GM04504 (cell line): Measurements from ENCODE around the gene ZFYVE28.

Source experiments
- DNase-seq: peaks from one replicate; pipeline ENCODE4 v3.0.0-alpha.2; 2012; ENCODE audit warnings: low read depth

Gene ZFYVE28

DNA sequence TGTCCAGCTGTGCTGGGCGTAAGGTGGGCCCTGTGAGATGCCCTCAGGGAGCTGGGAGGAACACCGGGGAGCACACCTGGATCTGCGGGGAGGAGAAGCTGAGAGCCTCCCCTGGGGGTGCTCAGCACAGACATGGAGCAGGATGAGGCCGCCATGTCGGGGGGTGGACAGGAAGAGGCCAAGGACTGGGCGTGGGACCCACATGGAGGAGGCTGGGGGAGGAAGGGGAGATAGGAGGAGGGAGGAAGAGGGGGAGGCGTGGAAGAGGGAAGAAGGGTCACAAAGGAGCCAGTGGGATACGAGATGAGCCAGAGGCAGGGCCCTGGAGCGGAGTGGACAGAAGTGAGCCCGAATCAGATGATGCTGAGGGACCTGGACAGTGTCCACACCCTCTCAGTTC lies 66.3 kb downstream of the ZFYVE28 start:
- no peak for DNase-seq

DNA sequence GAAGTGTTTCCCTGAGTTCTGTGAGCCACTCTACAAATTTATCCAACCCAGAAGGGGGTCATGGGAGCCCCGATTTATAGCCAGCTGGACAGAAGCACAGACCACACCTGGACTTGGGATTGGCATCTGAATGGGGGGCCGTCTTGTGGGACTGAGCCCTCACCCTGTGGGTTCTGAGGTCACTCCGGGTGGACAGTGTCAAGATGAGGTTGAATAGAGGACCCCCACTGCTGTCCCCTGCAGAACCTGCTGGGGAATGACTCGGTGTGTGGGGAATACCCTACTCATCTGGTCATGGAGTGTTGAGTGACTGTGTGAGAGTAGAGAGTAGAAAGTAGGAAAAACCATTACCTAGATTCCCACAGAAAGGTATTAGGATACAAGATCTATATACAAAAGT lies 67.5 kb downstream of the ZFYVE28 start:
- no peak for DNase-seq

DNA sequence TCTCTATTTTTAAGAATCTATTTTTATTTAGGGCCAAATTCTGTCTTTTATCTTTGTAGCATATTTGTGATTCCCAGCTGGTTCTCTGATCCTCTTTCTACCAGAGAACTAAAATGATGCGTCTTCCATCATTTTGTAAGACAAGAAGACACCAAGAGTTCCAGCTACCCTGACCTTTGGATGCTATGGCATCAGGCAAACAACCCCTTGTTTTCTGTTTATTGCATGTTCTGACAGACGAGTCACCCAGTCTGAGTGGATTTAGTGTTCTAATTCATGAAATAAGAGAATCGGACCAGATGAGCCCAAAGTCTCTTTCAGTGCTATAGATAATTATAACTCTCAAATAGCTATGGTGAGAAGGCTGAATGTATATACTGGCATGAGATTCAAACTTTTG lies 69.7 kb downstream of the ZFYVE28 start:
- no peak for DNase-seq

DNA sequence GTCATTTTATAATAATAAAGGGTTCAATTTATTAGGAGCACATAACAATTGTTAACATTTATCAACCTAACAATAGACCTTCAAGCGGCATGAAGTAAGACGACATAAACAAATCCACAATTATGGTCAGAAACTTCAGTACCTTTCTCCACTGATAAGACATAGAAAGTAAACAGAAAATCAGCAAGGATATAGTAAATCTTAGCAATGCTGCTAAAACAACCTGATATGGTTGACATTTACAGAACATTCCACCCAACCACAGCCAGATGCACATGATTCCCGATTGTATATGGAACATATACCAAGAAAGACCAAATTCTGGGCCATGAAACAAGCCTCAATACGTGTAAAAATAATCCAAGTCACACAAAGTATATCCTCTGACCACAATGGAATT lies 71.3 kb downstream of the ZFYVE28 start:
- no peak for DNase-seq

DNA sequence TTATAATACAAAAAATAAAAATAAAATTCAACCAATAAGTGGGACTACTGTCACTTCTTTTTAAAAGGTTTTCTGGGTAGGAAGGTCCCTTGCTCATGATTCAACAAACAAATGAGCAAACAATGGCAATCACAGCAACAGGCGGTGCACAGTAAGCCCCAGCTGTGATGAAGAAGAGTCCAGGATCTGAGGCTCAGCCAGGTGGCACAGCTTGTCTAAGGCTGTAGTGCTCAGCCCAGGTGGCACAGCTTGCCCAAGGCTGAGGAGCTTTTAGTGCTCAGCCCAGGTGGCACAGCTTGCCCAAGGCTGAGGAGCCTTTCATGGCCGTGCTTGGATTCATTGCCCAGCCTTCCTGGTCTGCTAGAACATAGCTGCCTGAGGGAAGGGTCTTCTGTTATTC lies 75.0 kb downstream of the ZFYVE28 start:
- DNase-seq: no peak

DNA sequence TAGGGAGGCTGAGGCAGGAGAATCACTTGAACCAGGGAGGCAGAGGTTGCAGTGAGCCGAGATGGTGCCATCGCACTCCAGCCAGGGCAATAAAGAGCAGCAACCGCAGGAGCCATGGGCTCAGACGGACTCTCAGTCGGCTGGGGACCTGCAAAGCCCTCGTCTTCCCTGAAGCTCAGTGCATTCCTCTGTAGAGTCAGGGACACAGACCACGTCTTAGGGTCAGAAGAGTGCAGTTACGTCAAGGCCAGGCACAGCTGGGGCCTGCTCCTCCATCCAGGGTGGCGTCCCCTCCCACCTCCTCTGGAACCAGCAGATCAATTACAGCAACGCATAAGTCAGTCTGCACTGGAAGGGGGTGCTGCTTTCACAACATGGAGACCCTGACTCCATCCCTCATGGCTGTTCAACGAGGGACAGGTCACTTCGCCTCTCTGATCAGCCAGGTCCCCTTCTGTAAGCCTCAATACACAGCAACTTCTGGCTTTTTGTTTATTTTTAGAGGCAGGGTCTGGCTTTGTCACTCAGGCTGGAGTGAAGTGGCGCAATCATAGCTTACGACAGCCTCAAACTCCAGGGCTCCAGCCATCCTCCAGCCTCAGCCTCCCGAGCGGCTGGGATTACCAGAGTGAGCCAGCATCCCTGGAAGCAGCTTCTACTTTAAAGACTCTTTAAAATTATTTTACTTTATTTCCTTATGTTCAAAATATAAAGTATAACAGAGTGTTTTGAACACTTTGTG lies 76.4 kb downstream of the ZFYVE28 start:
- DNase-seq: no peak

DNA sequence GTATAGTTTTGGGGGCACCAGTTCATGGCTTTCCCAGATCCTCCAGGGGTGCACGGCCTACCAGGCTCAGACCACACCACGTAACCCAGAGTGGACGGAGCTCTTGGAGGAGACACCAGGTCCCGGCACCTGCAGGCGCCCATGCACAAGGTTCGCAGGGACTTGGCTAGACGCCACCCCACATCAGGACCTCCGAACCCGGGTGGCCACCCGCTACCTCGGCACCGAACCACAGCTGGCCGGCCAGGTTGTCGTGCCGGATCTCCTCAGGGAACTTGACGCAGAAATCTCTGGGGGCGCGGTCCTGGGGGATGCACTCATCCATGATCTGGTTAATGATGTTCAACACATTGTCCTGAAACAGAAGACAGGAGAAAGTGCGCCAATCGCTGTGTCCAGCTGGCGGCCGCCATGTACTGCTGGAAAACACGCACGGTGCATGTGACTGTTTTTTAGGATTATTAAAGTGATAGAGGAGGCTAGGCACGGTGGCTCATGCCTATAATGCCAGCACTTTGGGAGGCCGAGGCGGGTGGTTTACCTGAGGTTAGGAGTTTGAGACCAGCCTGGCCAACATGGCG lies 77.1 kb downstream of the ZFYVE28 start:
- no peak for DNase-seq

DNA sequence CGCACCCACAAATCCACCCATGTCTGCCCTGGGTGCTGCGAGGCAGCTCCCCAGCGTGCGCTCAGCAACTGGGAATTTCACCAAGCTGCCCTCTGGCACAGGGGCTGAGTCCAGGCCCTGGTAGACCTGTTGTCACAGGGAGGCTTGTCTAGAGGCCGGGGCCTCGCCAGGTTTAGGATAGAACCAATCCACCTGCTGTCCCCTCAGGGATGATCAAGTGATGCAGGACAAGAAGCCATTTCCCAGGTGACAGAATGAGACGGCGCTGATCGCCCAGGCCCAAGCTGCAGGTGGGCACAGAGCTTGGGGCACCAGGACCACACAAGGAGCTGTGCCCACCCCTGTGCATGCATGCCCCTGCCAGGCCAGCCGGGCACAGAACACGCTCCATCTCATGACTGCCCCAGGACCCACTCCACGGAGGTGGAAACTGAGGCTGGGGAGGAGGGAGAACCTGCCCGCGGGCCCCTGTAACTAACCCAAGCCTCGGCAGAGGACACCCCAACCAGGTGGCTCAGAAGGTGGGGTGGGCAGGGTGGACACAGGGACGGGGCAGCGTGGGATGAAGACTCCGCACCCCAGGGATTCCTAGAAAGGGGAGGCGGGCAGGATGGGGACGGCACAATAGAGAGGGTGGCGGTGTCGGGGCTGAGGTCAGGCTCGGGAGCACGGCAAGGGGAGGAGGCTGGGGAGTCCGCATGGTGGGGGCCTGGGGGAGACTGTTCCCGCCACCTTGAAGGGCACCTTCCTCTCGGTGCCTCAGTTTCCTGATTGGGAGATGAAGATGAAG lies 78.0 kb downstream of the ZFYVE28 start:
- no peak for DNase-seq

DNA sequence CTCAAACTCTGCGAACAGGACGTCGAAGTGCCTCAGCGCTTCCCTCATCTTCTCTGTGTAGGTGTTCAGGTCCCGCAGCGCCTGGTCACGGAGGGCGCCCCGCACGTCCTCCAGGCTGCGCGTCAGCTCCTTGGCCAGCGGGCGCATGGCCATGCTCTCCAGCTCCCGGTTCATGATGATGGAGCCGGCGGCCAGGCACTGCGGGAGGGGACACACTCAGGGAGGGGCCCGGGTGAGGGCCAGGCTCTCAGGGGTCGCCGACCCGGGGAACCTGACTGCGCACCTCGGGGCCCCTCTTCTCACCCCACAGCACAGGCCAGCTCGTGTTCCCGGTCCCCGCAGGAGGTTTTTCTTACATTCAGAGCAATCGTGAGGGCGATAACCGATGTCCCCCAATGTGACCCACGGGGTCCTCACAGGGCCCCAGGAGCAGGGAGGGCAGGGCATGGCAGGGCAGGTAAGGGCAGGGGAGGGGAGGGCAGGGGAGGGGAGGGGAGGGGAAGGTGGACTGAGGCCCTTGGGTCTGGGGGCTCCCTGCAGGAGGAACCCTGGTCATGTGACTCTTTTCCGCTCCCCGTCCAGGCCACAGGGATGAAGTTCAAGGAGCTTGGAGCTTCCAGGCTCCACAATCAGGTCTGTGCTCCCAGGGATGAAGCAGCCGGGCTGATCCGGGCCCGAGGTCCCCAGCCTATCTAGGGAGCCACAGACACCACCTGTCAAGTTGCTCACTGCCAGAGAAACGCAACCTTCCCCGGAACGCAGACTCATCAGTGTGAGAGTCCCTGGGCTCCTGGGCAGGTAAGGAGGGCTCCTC lies 78.8 kb downstream of the ZFYVE28 start:
- DNase-seq: no peak

DNA sequence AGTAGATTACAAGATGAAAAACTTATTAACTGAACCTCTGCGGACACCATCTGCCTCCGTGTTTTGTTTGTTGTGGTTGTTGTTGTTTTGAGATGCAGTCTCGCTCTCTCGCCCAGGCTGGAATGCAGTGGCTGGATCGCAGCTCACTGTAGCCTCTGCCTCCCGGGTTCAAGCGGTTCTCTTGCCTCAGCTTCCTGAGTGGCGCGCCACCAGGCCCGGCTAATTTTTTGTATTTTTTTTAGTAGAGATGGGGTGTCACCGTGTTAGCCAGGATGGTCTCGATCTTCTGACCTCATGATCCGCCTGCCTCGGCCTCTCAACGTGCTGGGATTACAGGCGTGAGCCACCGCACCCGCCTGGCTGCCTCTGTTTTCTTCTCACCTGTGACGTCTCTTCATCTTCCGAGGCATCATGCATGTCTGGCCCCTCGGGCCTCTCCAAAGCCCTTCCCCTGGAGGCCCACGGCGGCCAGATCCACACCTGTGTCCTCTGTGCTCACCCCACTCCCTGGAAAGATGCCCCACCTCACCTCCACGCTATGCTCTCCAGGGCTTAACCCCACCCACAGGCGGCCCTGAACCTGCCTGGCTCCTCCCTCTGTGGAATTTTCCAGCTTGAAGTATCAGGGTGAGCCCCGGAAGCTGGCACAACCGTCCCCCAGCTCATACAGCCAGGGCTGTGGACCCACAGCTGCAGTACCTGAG lies 79.5 kb downstream of the ZFYVE28 start:
- DNase-seq: no peak

DNA sequence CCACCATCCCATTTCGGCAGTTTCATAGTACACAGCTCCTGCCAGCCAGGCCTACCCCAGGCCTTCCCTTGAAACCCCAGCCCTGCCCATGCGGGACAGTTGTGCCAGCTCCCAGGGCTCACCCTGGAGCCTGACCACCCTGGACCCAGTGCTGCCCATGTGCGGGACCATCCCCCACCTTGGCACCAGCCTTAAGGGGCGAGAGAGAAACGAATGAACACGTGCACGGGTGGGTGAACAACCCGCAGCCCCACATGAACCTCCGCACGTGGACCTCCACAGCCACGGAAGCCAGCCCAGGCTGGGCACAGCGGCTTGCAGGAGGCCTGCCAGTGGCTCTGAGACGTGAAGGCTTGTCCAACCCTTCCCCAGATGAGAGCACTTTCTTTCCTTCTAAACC lies 80.5 kb downstream of the ZFYVE28 start:
- no peak for DNase-seq

DNA sequence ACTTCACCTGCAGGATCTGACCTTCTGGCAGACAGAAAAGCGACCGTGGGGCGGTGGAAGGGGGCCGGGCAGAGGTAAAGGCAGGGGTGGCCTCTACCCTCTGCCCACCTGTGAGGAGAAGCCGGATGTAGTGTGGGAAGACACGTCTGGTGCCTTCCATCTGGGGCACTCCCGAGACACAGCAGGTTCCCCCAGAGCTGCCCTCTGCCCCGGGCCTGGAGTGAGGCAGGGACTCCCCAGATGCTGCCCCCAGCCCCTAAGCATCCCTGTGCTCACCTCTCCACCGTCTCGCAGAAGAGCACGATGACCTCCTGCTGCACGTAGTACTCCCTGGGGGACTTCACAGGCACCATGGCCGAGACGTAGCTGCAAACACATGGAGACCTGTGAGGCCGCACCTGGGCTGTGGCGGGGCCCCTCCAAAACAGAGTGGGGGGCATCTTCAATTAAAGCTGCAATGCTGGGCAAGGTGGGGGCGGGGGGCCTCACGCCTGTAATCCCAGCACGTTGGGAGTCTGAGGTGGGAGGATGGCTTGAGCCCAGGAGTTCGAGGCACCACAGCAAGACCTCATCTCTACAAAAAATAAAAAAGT lies 81.2 kb downstream of the ZFYVE28 start:
- DNase-seq: no peak

DNA sequence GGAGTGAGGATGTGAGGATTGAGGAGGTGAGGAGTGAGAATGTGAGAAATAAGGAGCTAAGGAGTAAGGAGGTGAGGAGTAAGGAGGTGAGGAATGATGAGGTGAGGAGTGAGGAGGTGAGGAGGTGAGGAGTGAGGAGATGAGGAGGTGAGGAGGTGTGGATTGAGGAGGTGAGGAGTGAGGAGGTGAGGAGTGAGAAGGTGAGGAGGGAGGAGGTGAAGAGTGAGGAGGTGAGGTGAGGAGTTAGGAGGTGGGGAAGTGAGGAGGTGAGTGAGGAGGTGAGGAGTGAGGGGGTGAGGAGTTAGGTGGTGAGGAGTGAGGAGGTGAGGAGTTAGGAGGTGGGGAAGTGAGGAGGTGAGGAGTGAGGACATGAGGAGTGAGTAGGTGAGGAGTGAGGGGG lies 81.8 kb downstream of the ZFYVE28 start:
- DNase-seq: no peak

DNA sequence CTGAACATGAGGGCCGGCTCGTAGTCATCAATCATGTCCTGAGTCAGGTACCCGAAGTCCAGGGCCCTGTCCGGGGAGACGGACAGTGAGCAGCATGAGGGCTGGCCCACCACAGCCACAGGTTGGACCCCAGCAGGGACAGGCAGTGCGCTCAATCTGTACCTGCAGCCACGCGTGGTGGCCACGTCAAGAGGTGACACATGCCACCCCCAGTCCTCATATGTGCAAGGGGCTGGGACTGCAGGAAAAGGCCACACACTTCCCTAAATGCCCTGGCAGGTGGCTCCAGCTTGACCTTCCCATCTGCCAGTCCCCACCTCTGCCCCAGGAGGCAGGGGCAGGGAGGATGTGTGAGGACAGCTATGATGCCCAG lies 82.7 kb downstream of the ZFYVE28 start:
- DNase-seq: no peak

DNA sequence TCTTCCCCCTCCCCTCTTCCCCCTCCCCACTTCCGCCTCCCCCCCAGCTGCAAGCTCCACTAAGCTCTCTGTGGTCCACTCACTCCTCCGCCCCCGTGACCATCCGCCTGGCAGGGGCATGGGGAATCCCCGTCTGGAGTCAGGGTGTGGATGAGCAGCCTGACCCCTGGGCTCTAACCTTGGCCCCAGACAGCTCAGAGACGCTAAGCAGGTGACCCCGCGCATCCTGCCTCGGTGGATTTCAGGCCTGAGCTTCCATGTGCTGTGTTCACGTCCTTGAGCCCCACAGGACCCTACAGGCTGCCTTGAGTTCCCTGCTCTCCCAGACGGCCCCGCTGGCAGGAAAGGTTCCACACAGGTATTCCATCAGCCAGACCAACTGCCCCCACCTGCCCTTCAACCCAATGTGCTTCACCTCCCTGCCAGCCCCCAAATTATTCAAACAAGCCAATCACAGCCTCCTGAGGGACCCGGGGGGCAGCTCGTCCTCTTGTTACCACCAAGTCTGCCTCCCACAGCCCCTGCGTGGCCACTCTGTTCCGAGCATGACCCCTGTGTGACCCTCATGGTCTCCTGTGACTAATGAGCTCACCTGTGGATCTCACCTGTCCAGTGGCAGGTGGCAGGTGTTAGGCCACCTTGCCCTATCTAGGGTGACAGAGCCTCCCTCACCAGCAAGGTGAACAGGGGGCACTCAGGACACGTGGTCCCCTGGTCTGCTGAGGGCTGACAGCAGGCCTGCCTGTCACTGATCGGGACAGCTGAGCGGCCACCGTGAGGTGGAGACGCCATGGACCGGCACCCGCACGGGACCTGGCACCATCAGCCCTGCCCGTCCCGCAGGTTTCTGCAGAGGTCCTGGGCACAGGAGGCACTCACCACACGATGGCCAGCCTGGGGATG lies 83.4 kb downstream of the ZFYVE28 start:
- DNase-seq: no peak

DNA sequence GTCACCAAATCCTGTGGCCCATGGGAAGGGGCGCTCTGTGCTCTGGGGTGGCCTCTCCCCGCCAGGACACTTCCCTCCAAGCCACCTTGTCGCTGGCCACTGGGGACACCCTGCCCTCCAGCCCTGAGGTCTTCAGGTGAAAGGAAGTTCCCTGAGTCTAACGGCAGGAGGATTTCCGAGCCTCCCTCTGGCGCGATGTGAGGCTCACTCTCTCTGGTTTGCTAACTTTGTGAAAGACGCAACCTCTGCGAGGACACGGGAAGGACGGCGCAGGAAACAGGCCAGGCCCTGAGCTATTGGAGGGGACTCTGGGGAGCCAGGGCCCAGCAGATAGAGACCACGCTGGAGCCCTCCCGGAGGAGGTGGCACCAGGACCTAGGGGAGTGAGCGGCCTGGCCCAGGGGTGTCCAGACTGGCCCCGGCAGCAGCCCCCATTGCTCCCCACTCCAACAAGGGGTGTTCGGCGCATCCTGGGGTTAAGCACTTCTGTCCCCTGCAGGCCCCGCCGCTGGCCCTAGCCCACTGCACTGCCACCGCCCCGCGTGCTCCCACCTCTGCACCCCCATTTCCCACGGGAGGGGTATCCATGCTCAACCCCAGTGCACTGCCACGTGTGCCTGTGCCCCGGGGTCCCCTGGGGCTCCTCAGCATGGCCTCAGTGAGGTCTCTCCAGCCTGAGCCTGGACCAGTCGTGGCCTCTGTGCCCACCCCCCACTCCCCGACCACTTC lies 84.4 kb downstream of the ZFYVE28 start:
- DNase-seq: no peak

DNA sequence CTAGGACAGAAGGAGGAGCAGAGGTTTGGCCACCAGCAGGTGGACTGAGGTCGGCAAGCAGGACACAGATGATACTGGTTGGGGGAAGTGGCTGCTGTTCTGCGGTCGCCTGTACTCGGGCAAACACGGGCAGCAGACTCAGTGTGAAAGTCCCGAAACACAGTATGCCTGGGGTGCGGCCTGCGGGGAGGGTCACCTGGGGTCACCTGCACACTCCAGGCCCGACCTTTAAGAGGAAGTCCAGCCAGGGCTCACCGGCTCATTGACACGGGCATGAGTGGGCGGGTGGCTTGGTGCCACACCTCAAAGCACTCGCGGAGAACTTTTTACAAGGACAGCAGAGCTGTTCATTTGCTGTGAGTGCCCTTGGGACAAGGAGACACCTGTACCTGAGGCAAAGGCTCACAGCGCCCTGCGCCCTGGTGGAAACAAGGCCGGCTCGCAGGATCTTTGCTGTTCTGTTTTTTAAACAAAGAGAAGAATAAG lies 85.0 kb downstream of the ZFYVE28 start:
- no peak for DNase-seq

DNA sequence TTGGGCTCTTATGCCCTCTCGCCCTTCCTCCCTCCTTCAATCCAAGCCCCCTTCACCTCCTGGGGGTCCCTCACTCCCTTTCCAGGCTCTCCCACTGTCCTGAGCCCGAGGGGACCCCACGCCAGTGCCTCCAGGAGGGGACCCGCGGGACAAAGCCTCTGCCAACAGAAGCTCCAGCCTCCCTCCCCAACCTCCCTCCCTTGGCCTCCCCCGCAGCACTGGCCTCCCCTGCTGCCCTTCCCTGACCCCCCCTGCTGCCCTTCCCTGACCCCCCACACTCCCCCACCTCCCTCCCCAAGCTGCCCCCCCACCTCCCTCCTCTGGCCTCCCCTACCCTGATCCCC lies 85.5 kb downstream of the ZFYVE28 start:
- DNase-seq: no peak

DNA sequence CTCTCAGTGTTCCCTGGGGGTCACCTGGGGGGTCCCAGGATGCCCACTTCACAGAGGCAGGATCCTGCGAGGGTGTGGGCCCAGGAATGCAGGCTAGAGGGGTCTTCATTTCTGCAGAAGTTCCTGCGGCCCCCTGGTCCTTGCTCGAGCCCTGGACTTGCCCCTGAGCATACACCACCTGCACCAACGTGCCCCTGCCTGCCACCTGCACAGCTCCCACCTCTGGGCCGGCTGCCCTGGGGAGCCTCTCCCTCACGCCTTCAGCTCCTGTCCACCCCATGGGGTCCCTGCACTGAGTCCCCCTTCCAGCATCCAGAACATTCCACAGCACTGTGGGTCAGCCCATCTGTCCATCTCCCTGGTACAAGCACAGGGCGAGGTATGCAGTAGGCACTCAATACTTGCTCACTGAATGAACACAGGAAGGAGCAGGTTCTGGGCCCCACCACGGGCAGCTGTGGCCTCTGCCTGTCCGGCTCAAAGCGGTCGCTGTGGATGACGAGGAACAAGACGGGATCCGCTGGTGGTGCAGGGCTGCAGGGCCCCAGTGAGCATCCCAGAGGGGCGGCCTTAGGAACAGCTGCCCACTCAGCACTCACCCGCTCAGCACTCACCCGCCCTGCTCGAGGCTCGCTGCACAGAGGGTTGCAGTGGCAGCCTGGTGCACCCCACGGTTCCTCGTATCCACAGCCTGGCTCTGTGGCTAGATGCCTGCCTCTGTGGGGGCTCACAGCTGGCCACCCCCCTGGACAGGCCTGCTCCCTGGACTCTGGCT lies 86.1 kb downstream of the ZFYVE28 start:
- DNase-seq: no peak
